BJ (cell line): ENCODE measurements around the gene CFAP91. TPM values are rescaled to one million over a fixed set of nuclear protein-coding genes. Genes with fewer than 3 reads are reported as not detected.

Experiments
- CTCF ChIA-PET: fragments of 350-600 bp; formaldehyde crosslinking; extraction: SDS; loops from one replicate; lab custom pipeline; 2021; ENCODE audit warnings: antibody characterized with exemption, inconsistent platforms; lab: Yijun Ruan, JAX
- POLR2A ChIA-PET: fragments of 300-600 bp; sonication (Branson Sonifier 250); formaldehyde crosslinking; extraction: SDS; loops from one replicate; lab custom pipeline; 2021; ENCODE audit warnings: antibody characterized with exemption; lab: Charles Lee
- DNase-seq: peaks from one replicate; pipeline ENCODE4 v3.0.0-alpha.2; 2011; ENCODE audit warnings: low read depth
- H3K27me3 ChIP-seq: 2 replicates; pipeline ENCODE4 v1.6.0; 2011; ENCODE audit warnings: low read length; ENCODE audit not compliant: control insufficient read depth, insufficient read depth
- H3K36me3 ChIP-seq: 2 replicates; pipeline ENCODE4 v1.5.1; 2011; ENCODE audit warnings: low read length; ENCODE audit not compliant: control insufficient read depth, insufficient read depth
- H3K4me3 ChIP-seq: 2 replicates; pipeline ENCODE4 v1.5.1; 2011; ENCODE audit warnings: low read depth, mild to moderate bottlenecking, control low read depth, low read length
- polyA plus RNA-seq: library from polyadenylated mRNA; depleted of rRNA; stranded (reverse); fragments of >200 nt; gene quantifications from 2 replicates; pipeline ENCODE4 v1.2.3, GENCODE V29; 2011
- TF ChIP-seq, protein P1 (sequence below): IDR thresholded peaks from 2 replicates; pipeline ENCODE4 v1.5.1; 2011; ENCODE audit warnings: low read depth, mild to moderate bottlenecking, control low read depth, inconsistent platforms, low read length, moderate library complexity; ENCODE audit not compliant: insufficient read depth

The CFAP91 gene
- polyA plus RNA-seq, 1 experiment = 0.16 TPM

DNA sequence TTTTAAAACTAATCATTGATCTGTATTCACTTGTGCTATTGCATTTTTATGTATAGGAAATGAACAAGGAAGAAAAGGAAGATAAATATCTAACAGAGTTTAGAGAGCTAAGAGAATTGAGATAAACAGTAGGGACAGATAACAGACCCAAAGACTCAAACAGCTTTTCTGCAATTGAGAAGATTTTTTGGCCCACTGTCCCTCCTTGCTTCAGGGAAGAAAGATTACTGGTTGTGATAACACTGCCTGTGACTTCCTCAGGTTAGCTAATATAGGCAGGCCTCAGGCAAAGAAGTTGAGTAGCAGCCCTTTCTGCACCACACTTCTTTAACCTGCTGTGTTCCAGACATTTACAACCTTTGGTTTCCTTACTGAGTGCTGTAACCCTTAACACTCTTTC lies 22.9 kb upstream of the CFAP91 start:
- CTCF ChIA-PET = interaction anchor here (0.8 to 3.3 kb wide), 9 partner anchors 10 to 536 kb away, joined by 3 to 18 read pairs (median 5); no protein-coding TSS in a partner anchor
- peaks cover 2% of the 10 kb centered on the region; the same call in 1 of the 2 replicates for H3K27me3 ChIP-seq
- TF ChIP-seq, protein P1, sequence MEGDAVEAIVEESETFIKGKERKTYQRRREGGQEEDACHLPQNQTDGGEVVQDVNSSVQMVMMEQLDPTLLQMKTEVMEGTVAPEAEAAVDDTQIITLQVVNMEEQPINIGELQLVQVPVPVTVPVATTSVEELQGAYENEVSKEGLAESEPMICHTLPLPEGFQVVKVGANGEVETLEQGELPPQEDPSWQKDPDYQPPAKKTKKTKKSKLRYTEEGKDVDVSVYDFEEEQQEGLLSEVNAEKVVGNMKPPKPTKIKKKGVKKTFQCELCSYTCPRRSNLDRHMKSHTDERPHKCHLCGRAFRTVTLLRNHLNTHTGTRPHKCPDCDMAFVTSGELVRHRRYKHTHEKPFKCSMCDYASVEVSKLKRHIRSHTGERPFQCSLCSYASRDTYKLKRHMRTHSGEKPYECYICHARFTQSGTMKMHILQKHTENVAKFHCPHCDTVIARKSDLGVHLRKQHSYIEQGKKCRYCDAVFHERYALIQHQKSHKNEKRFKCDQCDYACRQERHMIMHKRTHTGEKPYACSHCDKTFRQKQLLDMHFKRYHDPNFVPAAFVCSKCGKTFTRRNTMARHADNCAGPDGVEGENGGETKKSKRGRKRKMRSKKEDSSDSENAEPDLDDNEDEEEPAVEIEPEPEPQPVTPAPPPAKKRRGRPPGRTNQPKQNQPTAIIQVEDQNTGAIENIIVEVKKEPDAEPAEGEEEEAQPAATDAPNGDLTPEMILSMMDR = no peak
- POLR2A ChIA-PET = no interaction called here
- no peak overlapping the region for H3K4me3 ChIP-seq
- no peak for DNase-seq
- H3K36me3 ChIP-seq = no peaks in the 10 kb centered on the region

DNA sequence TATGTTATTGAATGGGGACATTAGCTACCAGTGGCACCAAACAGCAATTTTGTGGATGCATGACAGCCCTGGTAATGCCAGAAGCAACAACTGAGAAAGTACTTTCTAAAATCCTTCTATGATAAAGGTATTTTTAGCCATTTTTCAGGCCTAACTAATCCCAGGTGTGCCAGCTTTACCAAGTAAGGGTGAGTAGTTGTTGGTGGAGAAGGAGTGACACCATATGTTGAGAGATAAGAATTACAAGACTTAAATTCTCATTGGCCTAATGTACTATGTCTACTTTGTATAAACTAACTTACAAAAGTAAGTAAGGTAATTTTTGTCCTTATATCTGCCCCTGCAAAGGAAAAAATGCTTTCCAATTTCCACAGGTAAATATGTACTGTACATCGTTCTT lies 21.5 kb upstream of the CFAP91 start:
- no peak overlapping the region for H3K4me3 ChIP-seq
- peaks cover 2% of the 10 kb centered on the region; the same call in 1 of the 2 replicates for H3K27me3 ChIP-seq
- CTCF ChIA-PET = interaction anchor here (0.8 to 3.3 kb wide), 35 partner anchors 8 to 799 kb away, joined by 3 to 19 read pairs (median 4); partner anchors contain the start of genes POGLUT1, TEX55 and TMEM39A
- TF ChIP-seq, protein P1 = peak; percentile 55
- POLR2A ChIA-PET = no interaction called here
- H3K36me3 ChIP-seq = no peaks in the 10 kb centered on the region
- no peak for DNase-seq

DNA sequence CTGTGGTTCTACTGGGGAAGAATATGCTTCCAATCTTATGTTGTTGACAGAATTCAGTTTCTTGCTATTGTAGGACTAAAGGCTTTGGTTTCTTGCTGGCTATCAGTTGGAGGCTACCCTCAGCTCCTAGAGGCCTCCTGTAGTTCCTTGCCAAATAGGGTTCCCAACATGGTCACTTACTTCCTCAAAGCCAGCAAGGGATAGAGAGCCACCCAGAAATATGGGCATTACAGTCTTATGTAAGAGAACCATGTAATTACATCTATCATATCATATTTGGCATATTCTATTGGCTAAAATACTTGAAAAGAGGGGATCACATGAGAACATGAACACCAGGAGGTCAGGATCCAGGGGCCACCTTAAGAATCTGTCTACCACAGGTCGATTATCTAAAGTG lies 19.4 kb upstream of the CFAP91 start:
- Histone ChIP-seq H3K27me3 (peaks cover 2% of the 10 kb centered on the region; the same call in 1 of the 2 replicates), H3K4me3 (no peak overlapping the region), H3K36me3 (no peaks in the 10 kb centered on the region)
- no peak for DNase-seq
- ChIA-PET POLR2A (no interaction called here), CTCF (interaction anchor here (0.6 to 1.4 kb wide), 4 partner anchors 227 to 541 kb away, joined by 3 read pairs; no protein-coding TSS in a partner anchor)
- TF ChIP-seq, protein P1 = no peak

DNA sequence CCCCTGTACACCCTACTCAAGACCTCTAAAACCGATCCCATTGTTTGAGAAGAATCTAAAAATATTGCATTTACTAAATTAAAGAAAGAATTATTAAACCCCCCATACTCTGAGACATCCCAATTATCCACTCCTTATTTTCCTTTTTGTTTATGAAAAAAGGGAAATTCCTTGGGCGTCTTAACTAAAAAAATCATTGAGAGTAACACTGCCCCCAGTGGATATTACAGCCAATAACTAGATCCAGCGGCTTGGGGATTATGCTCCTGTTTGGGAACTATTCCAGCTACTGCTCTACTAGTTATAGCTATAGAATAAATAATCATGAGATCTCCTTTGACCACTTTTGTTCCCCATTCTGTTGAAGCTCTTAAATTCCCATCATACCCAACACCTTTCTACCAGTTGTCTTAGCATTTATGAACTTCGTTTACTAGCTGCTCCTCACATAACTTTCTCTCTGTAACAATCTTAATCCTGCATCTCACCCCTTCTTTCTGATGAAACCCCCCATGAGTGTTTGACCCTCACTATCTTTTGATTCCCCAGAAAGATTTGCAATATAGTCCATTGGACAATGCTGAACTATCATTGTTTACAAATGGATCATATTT lies 12.7 kb upstream of the CFAP91 start:
- TF ChIP-seq, protein P1 = peak; percentile 46
- Histone ChIP-seq H3K36me3 (no peaks in the 10 kb centered on the region), H3K27me3 (peaks cover 6% of the 10 kb centered on the region; the same call in 1 of the 2 replicates), H3K4me3 (no peak overlapping the region)
- ChIA-PET CTCF (interaction anchor here (0.7 to 2.0 kb wide), 8 partner anchors 8 to 1941 kb away, joined by 3 to 12 read pairs (median 3); partner anchors contain the start of gene B4GALT4), POLR2A (no interaction called here)
- no peak for DNase-seq

DNA sequence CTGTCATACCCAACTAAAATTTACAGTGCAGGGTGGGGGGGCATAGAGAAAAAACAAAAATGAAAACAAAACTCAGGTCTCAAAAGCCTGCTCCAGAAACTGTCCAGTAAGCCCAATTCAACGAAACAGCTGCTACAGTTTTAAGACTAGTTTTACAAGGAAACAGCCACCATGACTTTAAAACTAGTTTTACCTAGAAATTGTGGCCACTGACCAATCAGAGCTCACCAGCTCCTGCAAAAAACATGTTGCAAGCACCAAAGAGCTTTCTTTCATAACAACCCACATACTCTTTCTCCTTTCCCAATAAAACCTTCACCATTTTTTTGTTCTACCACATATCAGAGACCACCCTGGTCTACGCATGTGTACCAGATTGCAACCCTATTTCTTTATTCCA lies 7.3 kb upstream of the CFAP91 start:
- TF ChIP-seq, protein P1 = no peak
- Histone ChIP-seq H3K36me3 (no peaks in the 10 kb centered on the region), H3K4me3 (no peak overlapping the region), H3K27me3 (peaks cover 6% of the 10 kb centered on the region; the same call in 1 of the 2 replicates)
- ChIA-PET POLR2A (interaction anchor here (0.6 kb wide), 1 partner anchor 564 kb away, joined by 3 read pairs; no protein-coding TSS in a partner anchor), CTCF (interaction anchor here (0.8 to 3.6 kb wide), 2 partner anchors 15 to 165 kb away, joined by 3 to 18 read pairs; no protein-coding TSS in a partner anchor)
- DNase-seq = no peak
